ENCODE measurements around the gene PAX2.

Gene PAX2

DNA sequence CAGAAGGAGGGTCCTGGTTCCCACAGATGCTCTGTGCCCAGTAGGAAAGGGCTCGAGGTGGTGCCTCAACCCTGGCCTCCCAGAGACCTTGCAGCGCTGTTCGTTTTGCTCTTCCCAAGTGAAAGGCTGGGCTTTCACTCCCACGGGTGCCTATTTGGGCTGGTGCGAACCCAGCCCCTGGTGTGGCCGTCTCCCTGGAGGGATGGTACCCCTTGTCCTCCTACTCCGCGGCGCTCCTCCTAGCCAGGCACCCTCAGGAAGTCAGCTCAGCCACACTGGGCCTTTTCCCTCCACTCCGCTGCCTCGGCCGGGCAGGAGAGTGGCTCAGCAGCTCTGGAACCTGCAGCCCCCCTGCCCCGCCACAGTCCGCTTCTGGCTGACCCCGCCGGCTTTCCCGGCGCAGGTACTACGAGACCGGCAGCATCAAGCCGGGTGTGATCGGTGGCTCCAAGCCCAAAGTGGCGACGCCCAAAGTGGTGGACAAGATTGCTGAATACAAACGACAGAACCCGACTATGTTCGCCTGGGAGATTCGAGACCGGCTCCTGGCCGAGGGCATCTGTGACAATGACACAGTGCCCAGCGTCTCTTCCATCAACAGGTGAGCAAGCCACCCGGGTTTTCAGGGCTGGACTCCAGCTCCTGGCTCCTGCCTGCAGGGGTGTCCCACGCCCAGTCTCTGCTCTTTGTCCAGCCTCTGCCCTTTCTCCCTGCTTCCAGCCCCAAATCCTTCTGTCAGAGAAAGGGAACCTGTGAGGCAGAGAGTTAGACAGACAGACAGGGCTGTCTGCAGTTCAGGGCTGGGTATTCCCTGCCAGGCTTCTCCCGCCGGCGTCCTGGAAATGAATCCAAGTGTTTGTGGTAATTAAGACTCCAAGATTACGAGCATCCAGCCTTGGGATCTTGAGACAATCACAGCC lies 5.2 kb downstream of the PAX2 start:
- Mint-ChIP-seq H3K36me3 (no peaks in the 10 kb centered on the region), H3K27ac (no peak overlapping the region), H3K4me1 (peaks cover 26% of the 10 kb centered on the region), H3K9me3 (no peaks in the 10 kb centered on the region), H3K4me3 (no peak overlapping the region)
- ATAC-seq (no peak), DNase-seq (ENCODE audit: low spot score in 2 of 2) (no peak)

DNA sequence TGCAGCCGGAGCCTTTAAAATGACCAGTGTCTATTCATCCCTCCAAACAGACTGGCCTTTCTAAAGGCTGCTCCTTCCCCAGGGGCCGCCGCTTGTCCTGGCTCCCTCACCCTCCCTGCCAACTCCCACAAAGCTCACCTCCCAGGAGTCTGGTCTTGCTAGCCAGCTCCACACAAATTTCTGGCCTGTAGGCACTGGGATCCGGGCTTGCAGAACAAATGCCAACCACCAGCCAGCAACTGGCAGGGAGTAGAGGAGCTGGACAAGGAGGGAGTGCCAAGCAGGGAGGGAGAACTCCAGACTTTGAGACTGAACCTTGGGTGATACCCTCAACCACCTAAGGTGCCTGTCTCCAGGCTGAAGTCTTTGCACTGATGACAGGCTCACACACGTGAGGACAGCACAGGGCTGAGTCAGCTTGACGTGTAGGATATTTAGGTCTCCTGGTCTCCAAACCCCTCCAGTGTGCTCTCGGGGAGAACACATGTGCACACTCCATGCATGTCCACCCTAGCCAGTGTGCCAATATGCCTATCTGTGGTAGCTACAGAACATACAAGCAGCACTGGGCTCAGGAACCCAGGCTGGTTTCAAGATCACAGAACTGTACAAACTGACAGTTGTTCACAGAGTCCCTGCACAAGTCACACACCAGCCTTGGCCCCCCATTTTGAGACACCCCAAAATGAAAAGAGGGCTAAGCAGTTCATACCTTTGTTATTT lies 6.0 kb downstream of the PAX2 start:
- no peak for DNase-seq (ENCODE audit: low spot score in 2 of 2)
- H3K27ac Mint-ChIP-seq, result no peak overlapping the region
- no peaks in the 10 kb centered on the region for H3K36me3 Mint-ChIP-seq
- no peak for ATAC-seq
- H3K4me1 Mint-ChIP-seq, result peaks cover 21% of the 10 kb centered on the region
- H3K9me3 Mint-ChIP-seq, result no peaks in the 10 kb centered on the region
- no peak overlapping the region for H3K4me3 Mint-ChIP-seq

DNA sequence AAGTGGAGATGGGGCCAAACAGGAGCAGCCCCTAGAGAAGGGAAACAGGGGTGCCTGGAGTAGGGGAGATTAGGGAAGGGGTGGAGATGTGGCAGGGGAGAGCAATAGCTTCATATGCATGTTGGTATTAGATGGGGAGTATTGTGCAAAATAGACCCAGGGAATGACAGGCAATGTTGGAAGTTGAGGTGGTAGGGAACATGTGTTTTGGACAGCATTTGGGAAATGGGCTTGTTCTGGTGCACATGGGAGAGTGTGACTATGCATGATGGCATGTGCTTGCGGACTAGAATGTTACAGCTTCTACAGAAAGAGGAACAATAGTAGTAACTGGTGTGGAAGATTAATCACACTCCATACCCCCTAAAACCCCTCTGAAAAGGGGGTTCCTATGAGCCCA lies 10.4 kb downstream of the PAX2 start:
- no peak for DNase-seq (ENCODE audit: low spot score in 2 of 2)
- Mint-ChIP-seq H3K4me1 (no peaks in the 10 kb centered on the region), H3K4me3 (no peak overlapping the region), H3K9me3 (no peaks in the 10 kb centered on the region), H3K36me3 (no peaks in the 10 kb centered on the region), H3K27ac (no peak overlapping the region)
- no peak for ATAC-seq

DNA sequence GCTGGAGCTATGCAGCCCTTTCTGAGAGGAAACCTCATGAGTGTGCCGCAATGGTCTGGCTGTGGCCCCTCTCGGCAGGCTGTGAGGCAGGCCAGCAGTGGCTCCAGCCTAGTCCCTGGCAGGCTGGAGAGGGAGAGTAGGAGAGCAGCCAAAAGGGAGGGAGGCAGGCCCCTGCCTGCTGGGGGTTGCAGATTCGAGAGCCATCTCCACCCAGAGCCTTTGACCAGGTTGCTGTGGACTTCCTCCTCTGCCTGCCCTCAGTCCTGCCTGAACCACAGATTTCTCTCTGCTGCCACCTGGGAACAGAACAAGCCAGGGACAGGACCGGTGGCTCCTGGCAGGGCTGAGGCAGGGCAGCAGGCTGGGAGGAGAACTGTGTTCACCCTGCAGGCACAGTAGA lies 13.9 kb downstream of the PAX2 start:
- peak; percentile 20 for ATAC-seq
- Mint-ChIP-seq H3K4me3 (no peak overlapping the region), H3K4me1 (no peaks in the 10 kb centered on the region), H3K9me3 (no peaks in the 10 kb centered on the region), H3K36me3 (no peaks in the 10 kb centered on the region), H3K27ac (no peak overlapping the region)
- DNase-seq (ENCODE audit: low spot score in 2 of 2), result no peak

DNA sequence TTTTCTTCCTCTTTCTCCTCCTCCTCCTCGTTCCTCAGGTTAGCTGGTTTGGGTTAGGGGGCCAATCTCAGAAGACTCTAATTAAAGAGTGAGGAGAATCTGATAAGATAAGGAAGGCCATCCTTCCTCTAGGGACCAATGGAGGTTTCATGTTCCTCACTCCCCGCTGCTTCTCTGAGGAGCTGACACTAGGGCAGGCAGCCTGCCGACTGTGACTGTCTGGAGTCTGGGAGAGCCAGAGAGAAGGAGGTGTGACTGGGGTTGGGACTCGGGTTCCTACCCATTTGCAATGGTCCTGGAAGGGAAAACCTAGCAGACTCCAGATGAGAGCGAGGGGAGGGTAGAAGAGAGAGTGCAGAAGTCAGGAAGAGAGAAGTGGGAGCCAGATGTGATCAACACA lies 15.3 kb downstream of the PAX2 start:
- H3K27ac Mint-ChIP-seq, result no peak overlapping the region
- H3K4me3 Mint-ChIP-seq, result no peak overlapping the region
- no peak for ATAC-seq
- H3K4me1 Mint-ChIP-seq, result no peaks in the 10 kb centered on the region
- DNase-seq (ENCODE audit: low spot score in 2 of 2), result no peak
- no peaks in the 10 kb centered on the region for H3K9me3 Mint-ChIP-seq
- no peaks in the 10 kb centered on the region for H3K36me3 Mint-ChIP-seq

DNA sequence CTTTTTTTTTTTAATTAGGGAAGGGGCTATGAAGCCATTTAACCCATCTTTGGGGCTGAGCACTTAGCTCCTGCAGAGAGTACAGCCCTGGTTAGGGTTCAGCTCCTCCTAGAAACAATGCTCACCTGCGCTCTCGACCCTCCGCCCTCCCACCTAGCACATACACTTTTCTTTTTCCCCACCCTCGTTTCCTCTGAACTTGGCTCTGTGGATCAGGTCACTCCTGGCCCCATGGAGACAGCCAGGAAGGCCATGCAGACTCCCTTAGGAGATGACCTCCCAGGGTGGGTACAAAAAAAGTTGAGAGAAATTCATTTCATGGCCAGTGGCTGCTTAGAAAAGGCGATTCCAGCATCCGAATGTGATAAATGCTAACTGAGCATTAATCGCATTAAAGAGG lies 15.8 kb downstream of the PAX2 start:
- Mint-ChIP-seq H3K9me3 (no peaks in the 10 kb centered on the region), H3K36me3 (no peaks in the 10 kb centered on the region), H3K27ac (no peak overlapping the region), H3K4me3 (no peak overlapping the region), H3K4me1 (no peaks in the 10 kb centered on the region)
- ATAC-seq (no peak), DNase-seq (ENCODE audit: low spot score in 2 of 2) (no peak)

DNA sequence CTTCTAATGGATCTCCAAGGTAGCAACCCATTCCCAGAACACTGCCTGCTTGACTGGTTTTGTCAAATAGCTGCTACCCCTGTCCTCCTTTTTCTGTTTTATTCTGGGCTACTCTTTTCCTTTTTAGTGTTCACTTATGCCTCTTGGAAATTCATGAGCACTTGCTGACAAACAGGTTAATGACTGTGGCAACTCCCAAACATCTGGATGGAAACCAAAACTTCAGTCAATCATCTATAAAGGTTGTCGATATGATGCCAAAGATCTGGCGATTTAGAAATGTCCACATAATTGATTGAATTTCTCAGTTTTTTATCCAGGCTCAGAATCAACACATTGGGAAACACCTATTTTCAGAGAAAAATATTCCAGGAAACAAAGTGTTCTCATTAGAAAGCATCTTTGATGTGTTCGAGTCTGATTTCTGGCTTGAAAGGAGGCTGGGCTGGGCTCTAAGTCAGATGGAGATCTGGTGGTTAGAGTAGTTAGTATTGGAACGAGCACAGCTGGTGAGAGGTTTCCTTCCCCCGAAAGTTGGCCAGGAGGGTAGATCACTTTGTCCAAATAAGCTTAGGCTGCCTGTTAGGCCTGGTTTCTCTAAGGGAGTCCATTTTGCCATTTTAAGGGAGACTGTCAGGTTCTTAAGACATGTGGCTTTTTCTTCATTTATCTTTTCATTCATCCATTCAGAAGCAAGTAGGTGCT lies 17.8 kb downstream of the PAX2 start:
- DNase-seq (ENCODE audit: low spot score in 2 of 2) (no peak), ATAC-seq (no peak)
- no peaks in the 10 kb centered on the region for H3K36me3 Mint-ChIP-seq
- no peaks in the 10 kb centered on the region for H3K4me1 Mint-ChIP-seq
- H3K27ac Mint-ChIP-seq, result no peak overlapping the region
- H3K4me3 Mint-ChIP-seq, result no peak overlapping the region
- H3K9me3 Mint-ChIP-seq, result no peaks in the 10 kb centered on the region

DNA sequence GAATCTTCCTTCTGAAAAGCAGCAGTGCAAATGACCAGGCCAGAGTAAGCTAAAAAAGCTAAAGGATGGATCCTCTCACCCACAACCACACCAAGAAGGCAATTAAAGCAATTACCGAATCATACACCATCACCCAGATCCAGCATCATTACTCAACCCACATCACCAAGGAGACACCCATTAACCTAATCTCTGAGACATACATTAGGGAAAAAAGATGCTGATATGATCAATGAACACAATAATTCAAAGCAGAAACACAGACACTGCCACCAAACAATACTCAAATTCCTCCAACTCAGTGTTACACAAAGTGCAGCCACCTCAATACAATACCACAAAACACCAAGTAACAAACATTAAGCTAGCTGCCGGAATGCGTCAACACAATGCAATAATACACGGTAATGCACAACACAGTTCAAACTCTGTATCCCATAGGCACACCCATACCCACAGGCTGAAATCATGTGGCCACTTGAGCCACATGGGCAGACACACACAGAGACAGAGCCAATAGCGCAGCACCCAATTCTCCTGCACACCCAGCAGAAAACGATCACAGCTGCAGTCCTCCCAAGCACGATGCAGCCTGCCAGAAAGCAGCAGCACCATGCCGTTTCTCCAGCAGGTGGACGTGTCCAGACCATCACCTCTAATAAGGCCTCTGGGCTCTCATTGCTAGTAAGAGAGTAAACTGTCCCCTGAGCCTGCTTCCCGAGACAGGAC lies 21.5 kb downstream of the PAX2 start:
- Mint-ChIP-seq H3K9me3 (no peaks in the 10 kb centered on the region), H3K4me1 (no peaks in the 10 kb centered on the region), H3K4me3 (no peak overlapping the region), H3K27ac (no peak overlapping the region), H3K36me3 (no peaks in the 10 kb centered on the region)
- no peak for ATAC-seq
- DNase-seq (ENCODE audit: low spot score in 2 of 2), result no peak

- no peaks in the 10 kb centered on the region for H3K36me3 Mint-ChIP-seq
- H3K4me3 Mint-ChIP-seq, result no peak overlapping the region
- H3K27ac Mint-ChIP-seq, result no peak overlapping the region
- ATAC-seq, result no peak
- no peak for DNase-seq (ENCODE audit: low spot score in 2 of 2)
- H3K9me3 Mint-ChIP-seq, result no peaks in the 10 kb centered on the region
- no peaks in the 10 kb centered on the region for H3K4me1 Mint-ChIP-seq
These were observed 22.0 kb downstream of the PAX2 start for GRCh38 chr10:100767422-100767775.

GRCh38 chr10:100769481-100769880 lies 24.1 kb downstream of the PAX2 start:
- H3K9me3 Mint-ChIP-seq, result no peaks in the 10 kb centered on the region

DNA sequence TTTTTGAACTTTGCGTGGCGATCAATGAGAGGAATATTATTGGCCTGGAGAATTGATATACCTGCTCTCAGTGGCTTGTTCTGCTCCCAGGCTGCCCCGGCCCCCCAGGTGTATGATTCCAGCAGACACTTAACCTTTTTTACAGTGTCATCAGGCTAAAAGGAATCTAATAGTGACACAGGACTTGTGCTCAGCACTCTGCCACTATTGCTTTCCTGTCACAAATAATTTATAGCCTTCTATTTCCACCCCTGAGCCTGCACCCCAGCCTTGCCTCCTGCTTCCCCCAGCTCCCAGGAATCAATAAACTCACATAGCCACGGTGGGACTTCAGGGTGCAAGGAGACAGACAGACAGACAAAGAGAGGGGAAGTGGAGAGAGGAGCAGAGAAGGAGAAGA lies 28.3 kb downstream of the PAX2 start:
- Mint-ChIP-seq H3K27ac (no peak overlapping the region), H3K9me3 (no peaks in the 10 kb centered on the region), H3K4me3 (no peak overlapping the region), H3K4me1 (no peaks in the 10 kb centered on the region), H3K36me3 (no peaks in the 10 kb centered on the region)
- DNase-seq (ENCODE audit: low spot score in 2 of 2) (no peak), ATAC-seq (no peak)

More at GRCh38 chr10:100769481-100769880, 24.1 kb downstream of the PAX2 start:
- Mint-ChIP-seq H3K36me3 (no peaks in the 10 kb centered on the region), H3K27ac (no peak overlapping the region), H3K4me3 (no peak overlapping the region), H3K4me1 (no peaks in the 10 kb centered on the region)
- no peak for DNase-seq (ENCODE audit: low spot score in 2 of 2)
- no peak for ATAC-seq

GRCh38 chr10:100774223-100774622 lies 28.8 kb downstream of the PAX2 start:
- DNase-seq (ENCODE audit: low spot score in 2 of 2) (no peak), ATAC-seq (no peak)
- no peak overlapping the region for H3K4me3 Mint-ChIP-seq
- H3K36me3 Mint-ChIP-seq, result no peaks in the 10 kb centered on the region
- no peaks in the 10 kb centered on the region for H3K9me3 Mint-ChIP-seq
- no peaks in the 10 kb centered on the region for H3K4me1 Mint-ChIP-seq
- H3K27ac Mint-ChIP-seq, result no peak overlapping the region

- no peaks in the 10 kb centered on the region for H3K9me3 Mint-ChIP-seq
- no peak for ATAC-seq
- H3K36me3 Mint-ChIP-seq, result no peaks in the 10 kb centered on the region
- H3K4me1 Mint-ChIP-seq, result no peaks in the 10 kb centered on the region
- DNase-seq (ENCODE audit: low spot score in 2 of 2), result no peak
- no peak overlapping the region for H3K27ac Mint-ChIP-seq
- no peak overlapping the region for H3K4me3 Mint-ChIP-seq
These were observed 29.5 kb downstream of the PAX2 start for GRCh38 chr10:100774876-100775275.

DNA sequence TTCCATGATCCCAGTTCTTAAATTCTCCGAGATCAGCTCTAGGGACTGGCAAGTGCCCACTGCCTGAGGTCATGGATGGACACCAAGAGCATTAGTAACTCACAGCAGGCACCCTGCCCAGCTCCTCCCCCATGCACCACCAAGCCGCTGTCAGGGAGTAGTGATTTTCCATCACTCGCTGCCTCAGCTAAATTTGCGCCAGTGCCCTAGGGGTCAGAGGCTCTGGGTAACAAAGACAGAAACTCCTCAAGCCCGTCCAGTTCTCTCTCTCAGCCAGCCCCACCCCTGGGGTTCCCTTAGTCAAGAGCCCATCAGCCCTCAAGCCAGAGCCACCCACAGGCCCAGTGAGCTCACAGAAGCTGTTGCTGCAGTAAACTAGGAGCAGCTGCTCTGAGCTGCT lies 30.0 kb downstream of the PAX2 start:
- no peak for ATAC-seq
- H3K9me3 Mint-ChIP-seq, result no peaks in the 10 kb centered on the region
- no peak overlapping the region for H3K4me3 Mint-ChIP-seq
- H3K27ac Mint-ChIP-seq, result no peak overlapping the region
- no peaks in the 10 kb centered on the region for H3K36me3 Mint-ChIP-seq
- DNase-seq (ENCODE audit: low spot score in 2 of 2), result no peak
- no peaks in the 10 kb centered on the region for H3K4me1 Mint-ChIP-seq

DNA sequence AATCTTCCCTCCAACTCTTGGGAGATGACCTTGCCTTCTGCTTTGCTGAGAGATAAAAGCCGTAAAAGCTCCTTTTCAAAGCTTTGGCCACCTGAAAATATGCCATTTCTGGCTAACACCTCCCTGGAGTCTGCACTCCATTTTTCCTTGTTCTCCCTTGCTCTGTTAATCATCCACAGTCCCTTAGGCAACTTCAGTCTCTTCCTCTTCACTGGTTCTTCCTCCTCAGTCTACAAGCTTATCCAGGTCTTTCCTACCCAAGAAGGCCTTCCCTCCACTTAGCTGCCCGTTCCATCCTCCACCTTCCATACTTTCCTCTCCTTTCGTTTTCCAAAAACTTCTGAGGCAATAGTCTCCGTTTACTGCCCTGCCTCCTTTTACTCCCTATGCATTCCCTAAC lies 30.5 kb downstream of the PAX2 start:
- Mint-ChIP-seq H3K9me3 (no peaks in the 10 kb centered on the region), H3K36me3 (no peaks in the 10 kb centered on the region), H3K4me1 (no peaks in the 10 kb centered on the region), H3K27ac (no peak overlapping the region), H3K4me3 (no peak overlapping the region)
- DNase-seq (ENCODE audit: low spot score in 2 of 2) (no peak), ATAC-seq (no peak)

Measured in stimulated activated effector memory CD8-positive, alpha-beta T cell treated with anti-CD3 and anti-CD28 coated beads, Interleukin-12 subunit alpha, Interleukin-12 subunit beta, amount 100 ng/mL, for 72 hours (primary cell).